Measurements from ENCODE around the gene KLRK1. TPM values are rescaled to one million over a fixed set of nuclear protein-coding genes. Genes with fewer than 3 reads are reported as not detected.
"Not testable (repeated sequence)": the region's sequence is repeated elsewhere in the genome, so short reads cannot be mapped to it uniquely, and the experiment has no call there.

Gene KLRK1
- total RNA-seq, 1 donor = 41.9 TPM

DNA sequence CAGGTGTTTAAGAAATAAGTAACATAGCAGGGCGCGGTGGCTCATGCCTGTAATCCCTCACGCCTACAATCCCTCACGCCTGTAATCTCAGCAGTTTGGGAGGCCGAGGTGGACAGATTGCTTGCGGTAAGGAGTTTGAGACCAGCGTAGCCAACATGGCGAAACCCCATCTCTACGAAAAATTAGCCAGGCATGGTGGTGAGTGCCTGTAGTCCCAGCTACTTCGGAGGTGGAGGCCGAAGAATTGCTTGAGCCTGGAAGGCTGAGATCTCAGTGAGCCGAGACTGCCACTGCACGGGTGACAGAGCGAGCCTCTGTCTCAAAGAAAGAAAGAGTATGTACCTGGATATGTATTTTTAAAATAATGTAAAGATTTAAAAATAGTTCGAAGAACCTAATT is 6.3 kb upstream of the KLRK1 start:
- H3K9me3 ChIP-seq (ENCODE audit: low read depth, low read length); H3K4me3 ChIP-seq (ENCODE audit: low read length); H3K27me3 ChIP-seq (ENCODE audit: insufficient read depth, low read length): not testable (repeated sequence)
- H3K4me1 ChIP-seq (ENCODE audit: insufficient read depth, low read length) = peaks cover 36% of the 10 kb centered on the region

DNA sequence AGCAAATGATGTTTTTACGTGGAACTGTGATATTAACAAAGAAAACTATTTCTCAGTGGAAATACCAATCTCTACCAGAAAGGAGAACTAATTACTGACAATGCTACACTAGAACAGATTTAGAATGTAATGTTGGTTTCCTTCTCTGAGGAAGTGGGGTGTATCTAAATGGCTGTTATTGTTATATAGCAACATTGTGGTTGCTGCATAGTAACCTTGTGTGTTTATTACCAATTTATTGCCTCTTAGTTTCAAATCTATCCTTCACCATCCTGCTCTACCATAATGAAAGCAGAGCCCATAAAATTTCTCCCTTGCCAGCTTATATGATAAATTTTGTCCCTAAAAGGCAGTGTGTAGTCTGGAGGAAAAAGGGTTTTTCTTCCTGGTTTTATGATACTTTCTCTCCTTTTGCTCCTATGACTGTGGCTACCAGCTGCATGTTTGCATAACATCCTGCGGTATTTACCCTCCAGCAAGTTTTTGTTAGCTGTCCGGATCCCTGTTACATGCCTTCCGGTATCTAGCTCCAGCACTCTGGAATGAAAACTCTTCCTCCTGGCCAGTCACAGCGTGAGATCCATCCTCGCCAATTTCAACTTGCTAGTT is 5.7 kb upstream of the KLRK1 start:
- Histone ChIP-seq H3K9me3 (ENCODE audit: low read depth, low read length) (no peaks in the 10 kb centered on the region), H3K4me1 (ENCODE audit: insufficient read depth, low read length) (peaks cover 39% of the 10 kb centered on the region), H3K4me3 (ENCODE audit: low read length) (peak overlapping the region; percentile 19), H3K27me3 (ENCODE audit: insufficient read depth, low read length) (no peaks in the 10 kb centered on the region)

- not testable (repeated sequence) for H3K4me3 ChIP-seq (ENCODE audit: low read length)
These were observed 4.8 kb upstream of the KLRK1 start for GRCh38 chr12:10394531-10395152.

DNA sequence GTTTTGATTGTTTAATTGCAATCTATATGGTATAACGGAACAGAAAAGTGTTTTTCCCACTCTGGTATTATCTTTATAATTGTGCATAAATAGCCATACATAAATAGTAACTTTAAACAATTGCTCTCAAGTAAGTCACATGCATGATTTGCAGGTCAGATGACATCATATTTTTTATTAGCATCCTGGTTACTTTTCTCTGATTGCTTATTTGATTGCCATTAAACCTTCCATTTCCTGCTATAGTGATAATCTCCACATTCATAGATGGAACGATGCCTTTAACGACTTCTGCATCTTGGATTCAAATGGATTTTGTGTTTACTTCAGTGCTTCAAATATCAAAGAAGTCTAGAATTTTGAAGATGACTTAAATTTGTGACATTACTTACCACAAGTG is 3.5 kb upstream of the KLRK1 start:
- Histone ChIP-seq H3K27me3 (ENCODE audit: insufficient read depth, low read length) (no peaks in the 10 kb centered on the region), H3K4me3 (ENCODE audit: low read length) (no peak overlapping the region), H3K9me3 (ENCODE audit: low read depth, low read length) (no peaks in the 10 kb centered on the region), H3K4me1 (ENCODE audit: insufficient read depth, low read length) (peaks cover 39% of the 10 kb centered on the region)

More at GRCh38 chr12:10394531-10395152, 4.8 kb upstream of the KLRK1 start:
- not testable (repeated sequence) for H3K27me3 ChIP-seq (ENCODE audit: insufficient read depth, low read length); H3K9me3 ChIP-seq (ENCODE audit: low read depth, low read length)
- H3K4me1 ChIP-seq (ENCODE audit: insufficient read depth, low read length) = peaks cover 39% of the 10 kb centered on the region

DNA sequence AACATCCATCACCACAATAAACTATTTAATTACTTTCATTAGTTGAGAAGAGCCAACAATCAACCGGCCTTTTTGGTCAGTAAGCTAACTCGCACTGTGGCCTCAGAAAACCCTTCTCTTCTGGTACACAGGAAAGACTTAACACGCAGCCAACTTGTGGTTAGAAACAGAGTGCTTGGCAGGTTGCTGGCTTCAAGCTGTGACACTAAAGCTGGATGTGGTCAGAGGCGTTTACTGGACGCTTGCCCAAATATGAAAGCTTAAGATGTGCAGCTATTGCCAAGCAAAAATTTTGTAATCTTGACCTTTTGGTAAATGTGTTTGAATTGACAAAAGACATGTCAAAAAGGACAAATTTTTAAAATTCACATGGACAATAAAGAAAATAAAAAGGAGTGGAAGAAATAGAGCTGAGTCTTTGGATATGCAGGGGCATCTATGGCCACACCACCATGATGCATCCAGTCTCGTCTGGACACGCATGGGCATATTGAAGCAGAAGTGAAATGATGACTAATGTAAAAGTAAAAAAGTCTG is 2.6 kb upstream of the KLRK1 start:
- Histone ChIP-seq H3K27me3 (ENCODE audit: insufficient read depth, low read length) (no peaks in the 10 kb centered on the region), H3K4me3 (ENCODE audit: low read length) (no peak overlapping the region), H3K9me3 (ENCODE audit: low read depth, low read length) (no peaks in the 10 kb centered on the region), H3K4me1 (ENCODE audit: insufficient read depth, low read length) (peaks cover 39% of the 10 kb centered on the region)

DNA sequence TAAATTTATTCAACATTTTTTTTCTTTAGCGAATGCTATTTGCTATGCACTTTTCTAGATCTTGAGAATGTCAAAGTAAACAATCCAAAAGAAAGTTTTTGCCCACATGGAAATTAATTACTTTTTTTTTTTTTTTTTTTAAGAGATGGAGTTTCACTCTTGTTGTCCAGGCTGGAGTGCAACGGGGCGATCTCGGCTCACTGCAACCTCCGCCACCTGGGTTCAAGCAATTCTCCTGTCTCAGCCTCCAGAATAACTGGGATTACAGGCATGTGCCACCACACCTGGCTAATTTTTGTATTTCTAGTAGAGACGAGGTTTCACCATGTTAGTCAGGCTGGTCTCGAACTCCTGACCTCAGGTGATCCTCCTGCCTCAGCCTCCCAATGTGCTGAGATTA is 1.1 kb upstream of the KLRK1 start:
- H3K9me3 ChIP-seq (ENCODE audit: low read depth, low read length); H3K27me3 ChIP-seq (ENCODE audit: insufficient read depth, low read length); H3K4me3 ChIP-seq (ENCODE audit: low read length): not testable (repeated sequence)
- H3K4me1 ChIP-seq (ENCODE audit: insufficient read depth, low read length) = peaks cover 30% of the 10 kb centered on the region

DNA sequence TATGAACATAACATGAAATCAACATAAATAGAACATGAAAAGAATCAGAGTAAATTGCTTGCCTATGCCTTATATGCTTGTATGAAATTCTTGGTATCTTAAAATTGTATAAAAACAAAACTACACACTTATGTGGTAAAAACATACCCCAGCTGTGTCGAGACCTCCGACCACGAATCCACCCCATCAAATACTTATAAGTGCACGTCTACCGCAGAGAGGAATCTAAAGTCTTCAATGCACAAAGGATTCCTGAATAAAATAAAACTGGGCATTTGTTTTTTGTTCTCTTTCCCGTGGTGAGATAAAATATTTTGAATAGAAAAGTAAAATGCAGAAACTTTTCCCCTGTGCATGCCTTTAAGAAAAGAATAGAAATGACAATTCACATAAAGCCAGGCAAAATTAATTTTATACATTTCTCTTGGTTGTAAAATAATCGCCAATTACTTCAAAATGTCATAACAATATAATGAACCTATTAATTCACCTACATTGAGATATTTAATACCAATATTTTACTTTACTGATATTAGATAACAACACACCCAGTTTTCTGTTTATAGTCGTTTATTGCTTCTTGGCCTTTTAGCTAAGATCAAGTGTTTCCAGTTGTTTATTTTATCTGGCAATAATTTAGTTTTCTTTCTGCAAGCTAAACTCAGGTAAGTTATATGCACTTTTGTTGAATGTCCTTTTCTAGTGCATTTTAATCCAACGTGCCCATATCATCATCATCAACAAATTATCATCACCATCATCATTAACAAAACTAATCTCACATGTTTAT is 1.0 kb downstream of the KLRK1 start:
- Histone ChIP-seq H3K4me3 (ENCODE audit: low read length) (peak overlapping the region; percentile 40), H3K9me3 (ENCODE audit: low read depth, low read length) (no peaks in the 10 kb centered on the region), H3K27me3 (ENCODE audit: insufficient read depth, low read length) (no peaks in the 10 kb centered on the region), H3K4me1 (ENCODE audit: insufficient read depth, low read length) (peaks cover 13% of the 10 kb centered on the region)

DNA sequence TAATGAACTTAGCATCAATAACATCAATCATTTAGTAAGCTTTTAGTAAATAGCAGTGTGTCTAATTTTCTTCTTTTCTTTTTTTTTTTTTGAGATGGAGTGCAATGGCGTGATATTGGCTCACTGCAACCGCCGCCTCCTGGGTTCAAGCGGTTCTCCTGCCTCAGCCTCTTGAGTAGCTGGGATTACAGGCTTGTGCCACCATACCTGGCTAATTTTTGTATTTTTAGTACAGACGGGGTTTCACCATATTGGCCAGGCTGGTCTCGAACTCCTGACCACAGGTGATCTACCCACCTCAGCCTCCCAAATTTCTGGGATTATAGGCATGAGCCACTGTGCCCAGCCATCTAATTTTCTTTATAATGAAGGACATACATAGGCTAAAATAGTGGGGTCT is 2.3 kb downstream of the KLRK1 start:
- H3K27me3 ChIP-seq (ENCODE audit: insufficient read depth, low read length); H3K4me1 ChIP-seq (ENCODE audit: insufficient read depth, low read length); H3K9me3 ChIP-seq (ENCODE audit: low read depth, low read length): not testable (repeated sequence)
- peak overlapping the region; percentile 40 for H3K4me3 ChIP-seq (ENCODE audit: low read length)

GRCh38 chr12:10386857-10387256 is 3.0 kb downstream of the KLRK1 start:
- Histone ChIP-seq H3K9me3 (ENCODE audit: low read depth, low read length) (no peaks in the 10 kb centered on the region), H3K4me3 (ENCODE audit: low read length) (peak overlapping the region; percentile 40), H3K4me1 (ENCODE audit: insufficient read depth, low read length) (peaks cover 4% of the 10 kb centered on the region), H3K27me3 (ENCODE audit: insufficient read depth, low read length) (no peaks in the 10 kb centered on the region)

GRCh38 chr12:10385166-10385613 is 4.7 kb downstream of the KLRK1 start:
- H3K9me3 ChIP-seq (ENCODE audit: low read depth, low read length) = no peaks in the 10 kb centered on the region
- no peaks in the 10 kb centered on the region for H3K27me3 ChIP-seq (ENCODE audit: insufficient read depth, low read length)
- H3K4me3 ChIP-seq (ENCODE audit: low read length) = peak overlapping the region; percentile 12
- no peaks in the 10 kb centered on the region for H3K4me1 ChIP-seq (ENCODE audit: insufficient read depth, low read length)

DNA sequence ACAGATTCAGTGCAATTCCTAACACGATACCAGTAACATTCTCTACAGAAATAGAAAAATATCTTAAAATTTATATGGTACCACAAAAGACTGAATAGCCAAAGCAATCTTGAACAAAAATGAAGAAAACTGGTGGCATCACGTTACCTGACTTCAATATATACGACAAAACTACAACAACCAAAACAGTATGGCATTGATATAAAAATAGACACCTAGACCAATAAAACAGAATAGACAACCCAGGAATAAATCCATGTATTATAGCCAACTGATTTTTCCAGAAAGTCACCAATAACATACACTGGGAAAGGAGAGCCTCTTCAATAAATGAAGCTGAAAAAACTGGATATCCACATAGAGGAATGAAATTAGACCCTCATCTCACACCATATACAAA is 5.7 kb downstream of the KLRK1 start:
- Histone ChIP-seq H3K9me3 (ENCODE audit: low read depth, low read length) (no peaks in the 10 kb centered on the region), H3K4me3 (ENCODE audit: low read length) (no peak overlapping the region), H3K4me1 (ENCODE audit: insufficient read depth, low read length) (no peaks in the 10 kb centered on the region), H3K27me3 (ENCODE audit: insufficient read depth, low read length) (no peaks in the 10 kb centered on the region)

GRCh38 chr12:10381928-10382628 is 7.8 kb downstream of the KLRK1 start:
- Histone ChIP-seq H3K4me3 (ENCODE audit: low read length) (peak overlapping the region; percentile 5), H3K9me3 (ENCODE audit: low read depth, low read length) (no peaks in the 10 kb centered on the region), H3K4me1 (ENCODE audit: insufficient read depth, low read length) (no peaks in the 10 kb centered on the region), H3K27me3 (ENCODE audit: insufficient read depth, low read length) (no peaks in the 10 kb centered on the region)

- not testable (repeated sequence) for H3K4me3 ChIP-seq (ENCODE audit: low read length); H3K27me3 ChIP-seq (ENCODE audit: insufficient read depth, low read length); H3K9me3 ChIP-seq (ENCODE audit: low read depth, low read length); H3K4me1 ChIP-seq (ENCODE audit: insufficient read depth, low read length)
These were observed 11.1 kb downstream of the KLRK1 start for GRCh38 chr12:10378737-10379136.

DNA sequence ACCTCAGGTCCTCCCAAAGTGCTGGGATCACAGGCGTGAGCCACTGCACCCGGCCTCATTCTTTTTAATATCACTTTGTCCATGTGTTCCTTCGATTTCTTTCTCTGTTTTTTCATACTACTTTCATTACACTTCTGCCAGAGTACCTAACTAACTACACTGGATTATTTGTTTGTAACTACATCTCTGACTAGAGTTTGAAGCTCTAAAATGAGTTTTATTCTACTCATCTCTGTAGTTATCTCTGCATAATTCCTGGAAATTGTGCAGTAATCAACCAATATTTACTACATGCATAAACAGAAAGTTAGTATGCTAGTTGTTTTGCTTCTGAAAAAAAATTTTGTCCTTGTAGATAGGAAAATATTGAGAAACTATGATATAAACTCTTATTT is 15.2 kb downstream of the KLRK1 start:
- no peaks in the 10 kb centered on the region for H3K27me3 ChIP-seq (ENCODE audit: insufficient read depth, low read length)
- H3K9me3 ChIP-seq (ENCODE audit: low read depth, low read length) = no peaks in the 10 kb centered on the region
- peaks cover 42% of the 10 kb centered on the region for H3K4me1 ChIP-seq (ENCODE audit: insufficient read depth, low read length)
- H3K4me3 ChIP-seq (ENCODE audit: low read length) = no peak overlapping the region

- no peaks in the 10 kb centered on the region for H3K27me3 ChIP-seq (ENCODE audit: insufficient read depth, low read length)
- H3K4me1 ChIP-seq (ENCODE audit: insufficient read depth, low read length) = peaks cover 44% of the 10 kb centered on the region
- H3K9me3 ChIP-seq (ENCODE audit: low read depth, low read length) = no peaks in the 10 kb centered on the region
- H3K4me3 ChIP-seq (ENCODE audit: low read length) = no peak overlapping the region
These were observed 17.3 kb downstream of the KLRK1 start for GRCh38 chr12:10372559-10372958.
